Smooth muscle cell (in vitro differentiated cells): ENCODE results near the gene CDH13. TPM values are rescaled to one million over a fixed set of nuclear protein-coding genes. Genes with fewer than 3 reads are reported as not detected.

Experiments
- DNase-seq: peaks from one replicate; lab custom pipeline; 2025; ENCODE audit not compliant: unreplicated experiment; lab: John Stamatoyannopoulos, UW
- H2AFZ ChIP-seq: fragments of 200-600 bp; sonication (generic); 2 replicates; pipeline ENCODE4 v1.6.0; 2016; ENCODE audit warnings: antibody characterized with exemption, low read depth, mild to moderate bottlenecking
- H3F3A ChIP-seq: fragments of 200-600 bp; sonication (generic); 2 replicates; pipeline ENCODE4 v1.6.0; 2017; ENCODE audit warnings: antibody characterized with exemption, low read depth
- H3K27ac ChIP-seq: fragments of 200-600 bp; sonication (generic); 2 replicates; pipeline ENCODE4 v1.5.1; 2016; ENCODE audit warnings: low read depth, mild to moderate bottlenecking
- H3K27me3 ChIP-seq: fragments of 200-600 bp; sonication (generic); 2 replicates; pipeline ENCODE4 v1.6.1; 2016; ENCODE audit warnings: low read depth, mild to moderate bottlenecking
- H3K36me3 ChIP-seq: fragments of 200-600 bp; sonication (generic); 2 replicates; pipeline ENCODE4 v1.5.1; 2016; ENCODE audit warnings: low read depth
- H3K4me1 ChIP-seq: fragments of 200-600 bp; sonication (generic); 2 replicates; pipeline ENCODE4 v1.5.1; 2016; ENCODE audit warnings: low read depth
- H3K4me2 ChIP-seq: fragments of 200-600 bp; sonication (generic); 2 replicates; pipeline ENCODE4 v1.6.0; 2016; ENCODE audit warnings: mild to moderate bottlenecking
- H3K4me3 ChIP-seq: fragments of 200-600 bp; sonication (generic); 2 replicates; pipeline ENCODE4 v1.5.1; 2016; ENCODE audit warnings: mild to moderate bottlenecking
- H3K79me2 ChIP-seq: fragments of 200-600 bp; sonication (generic); 2 replicates; pipeline ENCODE4 v1.6.0; 2016; ENCODE audit warnings: low read depth, mild to moderate bottlenecking
- H3K9ac ChIP-seq: fragments of 200-600 bp; sonication (generic); 2 replicates; pipeline ENCODE4 v1.6.0; 2016; ENCODE audit warnings: low read depth
- H3K9me3 ChIP-seq: fragments of 200-600 bp; sonication (generic); replicated peaks from 2 replicates; pipeline ENCODE4 v1.5.1; 2016; ENCODE audit warnings: low read depth
- H4K20me1 ChIP-seq: fragments of 200-600 bp; sonication (generic); 2 replicates; pipeline ENCODE4 v1.6.0; 2016; ENCODE audit warnings: low read depth
- CTCF ChIP-seq: fragments of 200-600 bp; sonication (generic); IDR thresholded peaks from 2 replicates; pipeline ENCODE4 v1.5.1; 2017; ENCODE audit warnings: borderline replicate concordance, mild to moderate bottlenecking, antibody characterized with exemption; ENCODE audit not compliant: insufficient read depth, poor library complexity, severe bottlenecking
- WGBS: methylation state at CpG from one replicate; pipeline ENCODE4 v1.1.7; 2016; ENCODE audit warnings: low lambda C conversion rate; 5-methylcytosine and 5-hydroxymethylcytosine counted together
- polyA plus RNA-seq: library from polyadenylated mRNA; unstranded; fragments of >200 nt; fragmentation: Nextera tagmentation; extraction: Ambion mirVana; gene quantifications from 2 replicates; pipeline ENCODE4 v1.2.1, GENCODE V29; 2016
- total RNA-seq: library from RNA; depleted of rRNA; stranded (reverse); fragments of >200 nt; gene quantifications from 2 replicates; pipeline ENCODE4 v1.2.3, GENCODE V29; 2014

Gene CDH13
- total and polyA plus RNA-seq, 2 experiments from 2014 or later: 12.1 to 32.2 TPM

- H4K20me1 ChIP-seq: no peaks in the 10 kb centered on the region
- no peak overlapping the region for H3K27ac ChIP-seq
- no peaks in the 10 kb centered on the region for H3K79me2 ChIP-seq
- no peaks in the 10 kb centered on the region for H3K27me3 ChIP-seq
- no peak overlapping the region for H3K4me3 ChIP-seq
- no peak for DNase-seq
- no peak overlapping the region for H3K9ac ChIP-seq
- no peaks in the 10 kb centered on the region for H3K4me1 ChIP-seq
- no peaks in the 10 kb centered on the region for H3K36me3 ChIP-seq
- no peaks in the 10 kb centered on the region for H3F3A ChIP-seq
- no peak overlapping the region for H2AFZ ChIP-seq
- no peaks in the 10 kb centered on the region for H3K9me3 ChIP-seq
- WGBS: 91% methylated on average over 3 of the region's 3 CpGs
- H3K4me2 ChIP-seq: no peak overlapping the region
- no peak for TF ChIP-seq CTCF
These were observed 456.6 kb downstream of the CDH13 start for GRCh38 chr16:83083361-83083760.

GRCh38 chr16:83085660-83086059, 458.9 kb downstream of the CDH13 start:
- Histone ChIP-seq H3K36me3 (no peaks in the 10 kb centered on the region), H3K4me1 (no peaks in the 10 kb centered on the region), H3K4me3 (no peak overlapping the region), H4K20me1 (no peaks in the 10 kb centered on the region), H2AFZ (no peak overlapping the region), H3K27ac (no peak overlapping the region), H3K9me3 (no peaks in the 10 kb centered on the region), H3K9ac (no peak overlapping the region), H3K79me2 (no peaks in the 10 kb centered on the region), H3K4me2 (no peak overlapping the region), H3F3A (no peaks in the 10 kb centered on the region), H3K27me3 (no peaks in the 10 kb centered on the region)
- 60% methylated on average over 3 of the region's 3 CpGs for WGBS
- TF ChIP-seq CTCF: no peak
- no peak for DNase-seq

- Histone ChIP-seq H3K9ac (no peak overlapping the region), H3K4me1 (no peaks in the 10 kb centered on the region), H4K20me1 (no peaks in the 10 kb centered on the region), H3F3A (no peaks in the 10 kb centered on the region), H3K79me2 (no peaks in the 10 kb centered on the region), H3K36me3 (no peaks in the 10 kb centered on the region), H3K27ac (no peak overlapping the region), H3K9me3 (no peaks in the 10 kb centered on the region), H2AFZ (no peak overlapping the region), H3K4me2 (no peak overlapping the region), H3K27me3 (no peaks in the 10 kb centered on the region), H3K4me3 (no peak overlapping the region)
- WGBS: 74% methylated on average over 10 of the region's 10 CpGs
- no peak for DNase-seq
- TF ChIP-seq CTCF: no peak
These were observed 469.3 kb downstream of the CDH13 start for GRCh38 chr16:83095941-83096692.

- no peak for TF ChIP-seq CTCF
- H3K4me2 ChIP-seq: no peak overlapping the region
- H3K27me3 ChIP-seq: no peaks in the 10 kb centered on the region
- no peak overlapping the region for H3K4me3 ChIP-seq
- no peaks in the 10 kb centered on the region for H4K20me1 ChIP-seq
- DNase-seq: no peak
- no peaks in the 10 kb centered on the region for H3K9me3 ChIP-seq
- 91% methylated on average over 3 of the region's 3 CpGs for WGBS
- H3K79me2 ChIP-seq: no peaks in the 10 kb centered on the region
- no peak overlapping the region for H3K9ac ChIP-seq
- no peaks in the 10 kb centered on the region for H3K36me3 ChIP-seq
- no peak overlapping the region for H2AFZ ChIP-seq
- no peaks in the 10 kb centered on the region for H3K4me1 ChIP-seq
- H3F3A ChIP-seq: no peaks in the 10 kb centered on the region
- H3K27ac ChIP-seq: no peak overlapping the region
These were observed 471.8 kb downstream of the CDH13 start for GRCh38 chr16:83098536-83098935.
